Activated B cell treated with CpG ODN at 0.5 μM for 24 hours (primary cell): ENCODE data around the gene ENGASE. TPM values are rescaled to one million over a fixed set of nuclear protein-coding genes. Genes with fewer than 3 reads are reported as not detected.

Source experiments
- ATAC-seq: fragments of 200-7000 bp; cut with Tn5 transposase; one replicate; pipeline ENCODE4 v1.10.0; 2021; ENCODE audit warnings: low read depth, mild to moderate bottlenecking, moderate library complexity
- CTCF ChIA-PET: fragments of 350-600 bp; sonication (Branson Sonifier 250); formaldehyde crosslinking; loops from one replicate; lab custom pipeline; 2021; ENCODE audit warnings: antibody characterized with exemption; lab: Charles Lee
- POLR2A ChIA-PET: fragments of 350-600 bp; sonication (Branson Sonifier 250); formaldehyde crosslinking; loops from one replicate; lab custom pipeline; 2021; ENCODE audit warnings: antibody characterized with exemption; lab: Charles Lee
- DNase-seq: peaks from one replicate; pipeline ENCODE4 v3.0.0; 2022
- H3K27ac Mint-ChIP-seq: one replicate; pipeline ENCODE4 v1.8.0; 2020; ENCODE audit warnings: mixed read lengths
- H3K27me3 Mint-ChIP-seq: one replicate; pipeline ENCODE4 v1.8.0; 2021; ENCODE audit warnings: mixed read lengths
- H3K36me3 Mint-ChIP-seq: one replicate; pipeline ENCODE4 v1.8.0; 2021; ENCODE audit warnings: low read depth, mixed read lengths
- H3K4me1 Mint-ChIP-seq: one replicate; pipeline ENCODE4 v1.8.0; 2021; ENCODE audit warnings: mixed read lengths
- H3K4me3 Mint-ChIP-seq: one replicate; pipeline ENCODE4 v1.8.0; 2020; ENCODE audit warnings: mild to moderate bottlenecking, mixed read lengths
- H3K9me3 Mint-ChIP-seq: one replicate; pipeline ENCODE4 v1.8.0; 2020; ENCODE audit warnings: mixed read lengths
- intact Hi-C: fragments of 100-400 bp; cut with micrococcal nuclease; formaldehyde crosslinking; loops from one replicate; pipeline ENCODE4 v1.15.1; 2024
- total RNA-seq: library from RNA; stranded (reverse); gene quantifications from 2 replicates; pipeline ENCODE4 v1.2.3, GENCODE V29; 2022
- TF ChIP-seq, protein P1 (sequence below): fragments of 200-600 bp; IDR thresholded peaks from one replicate; pipeline ENCODE4 v1.8.0; 2022; ENCODE audit warnings: antibody characterized with exemption, mild to moderate bottlenecking

Gene ENGASE
- total RNA-seq, 1 donor from 2014 or later: 60.1 TPM

DNA sequence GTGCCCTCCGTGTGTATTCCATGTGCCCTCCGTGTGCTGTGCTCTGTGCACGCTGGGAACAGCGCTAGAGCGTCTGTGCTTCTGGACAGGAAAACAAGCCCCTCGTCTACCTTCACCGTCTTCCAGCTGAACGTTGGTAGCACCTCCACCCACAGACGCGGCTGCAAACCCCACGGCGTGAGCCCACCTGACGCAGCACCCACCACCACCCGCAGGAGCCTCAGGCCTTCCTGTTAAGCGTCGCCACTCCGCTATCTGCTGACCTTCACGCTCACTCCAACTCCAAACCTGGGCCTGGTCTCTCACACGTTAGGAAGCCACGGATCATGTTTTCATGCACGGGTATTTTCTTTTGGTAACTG is 56.6 kb downstream of the ENGASE start:
- intact Hi-C loops: no loop called here
- no peak overlapping the region for H3K27ac Mint-ChIP-seq
- no peaks in the 10 kb centered on the region for H3K9me3 Mint-ChIP-seq
- ATAC-seq (no peak), DNase-seq (no peak)
- no peaks in the 10 kb centered on the region for H3K4me1 Mint-ChIP-seq
- TF ChIP-seq, protein P1, sequence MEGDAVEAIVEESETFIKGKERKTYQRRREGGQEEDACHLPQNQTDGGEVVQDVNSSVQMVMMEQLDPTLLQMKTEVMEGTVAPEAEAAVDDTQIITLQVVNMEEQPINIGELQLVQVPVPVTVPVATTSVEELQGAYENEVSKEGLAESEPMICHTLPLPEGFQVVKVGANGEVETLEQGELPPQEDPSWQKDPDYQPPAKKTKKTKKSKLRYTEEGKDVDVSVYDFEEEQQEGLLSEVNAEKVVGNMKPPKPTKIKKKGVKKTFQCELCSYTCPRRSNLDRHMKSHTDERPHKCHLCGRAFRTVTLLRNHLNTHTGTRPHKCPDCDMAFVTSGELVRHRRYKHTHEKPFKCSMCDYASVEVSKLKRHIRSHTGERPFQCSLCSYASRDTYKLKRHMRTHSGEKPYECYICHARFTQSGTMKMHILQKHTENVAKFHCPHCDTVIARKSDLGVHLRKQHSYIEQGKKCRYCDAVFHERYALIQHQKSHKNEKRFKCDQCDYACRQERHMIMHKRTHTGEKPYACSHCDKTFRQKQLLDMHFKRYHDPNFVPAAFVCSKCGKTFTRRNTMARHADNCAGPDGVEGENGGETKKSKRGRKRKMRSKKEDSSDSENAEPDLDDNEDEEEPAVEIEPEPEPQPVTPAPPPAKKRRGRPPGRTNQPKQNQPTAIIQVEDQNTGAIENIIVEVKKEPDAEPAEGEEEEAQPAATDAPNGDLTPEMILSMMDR: no peak
- peaks cover 13% of the 10 kb centered on the region for H3K27me3 Mint-ChIP-seq
- H3K36me3 Mint-ChIP-seq: no peaks in the 10 kb centered on the region
- ChIA-PET CTCF (no interaction called here), POLR2A (interaction anchor here (0.6 kb wide), 1 partner anchor 558 kb away, joined by 4 read pairs; no protein-coding TSS in a partner anchor)
- H3K4me3 Mint-ChIP-seq: no peak overlapping the region

DNA sequence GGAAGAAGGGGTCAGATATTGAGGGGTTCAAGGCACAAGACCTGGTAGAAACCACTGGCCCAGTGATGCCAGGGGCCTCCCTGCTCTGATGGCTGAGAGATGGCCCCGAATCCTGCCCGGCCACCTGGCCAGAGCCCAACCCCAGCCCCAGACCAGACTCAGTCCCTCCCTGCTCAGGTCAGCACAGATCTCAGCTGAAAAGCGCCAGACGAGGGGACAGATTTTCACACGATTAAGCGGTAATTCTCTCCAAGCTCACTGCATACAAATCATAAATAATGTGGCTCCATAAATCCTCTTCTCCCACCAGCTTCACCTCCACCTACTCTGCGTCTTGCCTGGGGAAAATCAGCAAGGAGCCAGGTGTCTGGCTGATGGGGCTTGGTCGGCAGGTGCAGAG is 57.1 kb downstream of the ENGASE start:
- no peaks in the 10 kb centered on the region for H3K36me3 Mint-ChIP-seq
- no peak overlapping the region for H3K27ac Mint-ChIP-seq
- H3K9me3 Mint-ChIP-seq: no peaks in the 10 kb centered on the region
- TF ChIP-seq, protein P1: no peak
- DNase-seq (no peak), ATAC-seq (no peak)
- H3K4me1 Mint-ChIP-seq: no peaks in the 10 kb centered on the region
- intact Hi-C loops: no loop called here
- peaks cover 13% of the 10 kb centered on the region for H3K27me3 Mint-ChIP-seq
- no peak overlapping the region for H3K4me3 Mint-ChIP-seq
- ChIA-PET CTCF (no interaction called here), POLR2A (interaction anchor here (0.6 kb wide), 1 partner anchor 557 kb away, joined by 4 read pairs; no protein-coding TSS in a partner anchor)

DNA sequence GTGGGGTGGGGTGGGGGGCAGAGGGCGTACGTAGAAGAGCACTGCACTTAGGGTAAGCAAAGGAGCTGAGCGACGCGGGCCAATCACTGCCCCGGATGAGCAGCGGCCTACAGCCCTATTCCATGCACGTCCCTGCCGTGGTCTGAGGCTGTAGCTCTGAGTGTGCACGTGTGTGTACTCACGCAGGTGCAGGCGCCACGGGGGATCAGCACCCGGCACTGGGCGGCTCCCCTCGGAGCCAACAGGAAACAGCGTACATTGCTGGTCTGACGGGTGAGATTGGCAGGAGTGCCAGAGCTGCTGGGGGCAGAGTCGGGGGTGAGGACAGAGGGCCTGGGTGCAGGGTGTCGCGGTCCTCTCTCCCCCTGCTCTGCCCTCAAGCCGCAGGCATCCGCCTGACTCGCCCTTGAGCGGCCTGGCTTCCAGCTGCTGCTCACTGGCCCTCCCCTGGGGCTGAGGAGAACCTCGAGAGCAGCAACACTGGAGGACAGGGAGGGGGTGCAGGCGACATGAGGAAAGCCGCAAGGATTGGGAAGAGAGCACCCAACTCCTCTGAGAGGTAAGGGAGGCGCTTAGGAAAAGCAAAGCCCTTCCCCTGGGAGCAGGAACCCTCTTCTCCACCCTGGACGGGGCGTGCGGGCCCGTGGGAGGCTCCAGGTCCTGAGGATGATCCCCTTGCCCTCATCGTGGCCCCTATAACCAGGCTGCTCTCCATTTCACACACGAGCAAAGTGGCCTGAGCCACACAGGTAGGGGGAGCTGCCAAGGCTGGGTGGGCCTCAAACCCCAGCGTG is 57.8 kb downstream of the ENGASE start:
- intact Hi-C loops: no loop called here
- H3K27ac Mint-ChIP-seq: no peak overlapping the region
- DNase-seq (no peak), ATAC-seq (no peak)
- H3K4me1 Mint-ChIP-seq: no peaks in the 10 kb centered on the region
- ChIA-PET POLR2A (no interaction called here), CTCF (no interaction called here)
- H3K36me3 Mint-ChIP-seq: no peaks in the 10 kb centered on the region
- no peaks in the 10 kb centered on the region for H3K9me3 Mint-ChIP-seq
- TF ChIP-seq, protein P1: no peak
- H3K4me3 Mint-ChIP-seq: no peak overlapping the region
- H3K27me3 Mint-ChIP-seq: peaks cover 11% of the 10 kb centered on the region

DNA sequence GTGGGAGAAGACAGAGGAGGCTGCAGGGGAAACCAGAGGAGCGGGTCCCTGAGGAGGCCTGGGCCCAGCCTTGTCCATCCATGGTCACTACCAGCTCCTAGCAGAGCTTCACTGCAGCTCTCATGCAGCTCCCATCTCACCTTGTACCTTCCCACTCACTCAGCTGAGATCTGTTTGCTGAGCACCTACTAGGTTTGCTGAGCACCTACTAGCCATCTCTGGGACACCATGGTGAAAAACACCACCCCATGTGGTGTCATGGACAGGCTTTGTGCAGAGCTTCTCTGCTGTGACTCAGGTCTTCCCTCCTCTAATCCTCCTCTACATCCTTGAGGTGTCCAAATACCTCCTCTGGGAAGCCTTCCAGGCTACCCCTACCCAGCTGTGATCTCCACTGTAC is 58.6 kb downstream of the ENGASE start:
- ChIA-PET POLR2A (no interaction called here), CTCF (no interaction called here)
- Mint-ChIP-seq H3K9me3 (no peaks in the 10 kb centered on the region), H3K4me3 (no peak overlapping the region), H3K27me3 (peaks cover 11% of the 10 kb centered on the region), H3K4me1 (no peaks in the 10 kb centered on the region), H3K36me3 (no peaks in the 10 kb centered on the region), H3K27ac (no peak overlapping the region)
- TF ChIP-seq, protein P1: no peak
- ATAC-seq (no peak), DNase-seq (no peak)
- intact Hi-C loops: no loop called here

DNA sequence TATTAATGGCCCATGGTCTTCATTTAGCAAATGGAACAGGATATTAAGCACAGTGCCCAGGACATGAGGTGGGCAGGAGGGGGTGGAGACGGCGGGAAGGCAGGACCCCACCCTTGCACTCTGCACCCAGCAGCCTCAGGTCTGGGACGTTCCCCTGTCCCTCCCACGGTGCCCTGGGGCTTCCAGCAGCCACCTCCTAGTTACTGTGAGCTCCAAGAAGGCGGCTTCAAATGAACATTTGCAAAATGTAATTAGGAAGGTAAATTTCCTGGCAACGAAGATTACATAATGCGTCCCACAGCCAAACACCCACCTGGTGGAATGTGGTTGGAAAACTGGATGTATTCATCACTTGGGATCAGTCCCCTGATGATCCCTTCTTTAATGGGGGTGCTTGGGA is 59.4 kb downstream of the ENGASE start:
- Mint-ChIP-seq H3K4me3 (no peak overlapping the region), H3K4me1 (no peaks in the 10 kb centered on the region), H3K9me3 (no peaks in the 10 kb centered on the region), H3K36me3 (no peaks in the 10 kb centered on the region), H3K27me3 (peaks cover 11% of the 10 kb centered on the region), H3K27ac (no peak overlapping the region)
- no peak for DNase-seq
- TF ChIP-seq, protein P1: no peak
- ChIA-PET CTCF (no interaction called here), POLR2A (no interaction called here)
- intact Hi-C loops: no loop called here
- no peak for ATAC-seq
